HEK293 (cell line): ENCODE results near the gene SENP7.

ENCODE experiments used
- BCL11A ChIP-seq: fragments of 450-650 bp; formaldehyde crosslinking; IDR thresholded peaks from 2 replicates; pipeline ENCODE4 v1.5.1; 2016; ENCODE audit warnings: low read depth, missing biosample characterization, missing genetic modification characterization
- HOXC10 ChIP-seq: sonication (generic); formaldehyde crosslinking; IDR thresholded peaks from 2 replicates; pipeline ENCODE4 v1.8.1; 2023; ENCODE audit warnings: mild to moderate bottlenecking, missing genetic modification reagents
- KLF10 ChIP-seq: fragments of 450-650 bp; IDR thresholded peaks from 2 replicates; pipeline ENCODE4 v1.5.1; 2018; ENCODE audit warnings: missing biosample characterization, mild to moderate bottlenecking, missing genetic modification characterization
- MEIS1 ChIP-seq: sonication (generic); formaldehyde crosslinking; IDR thresholded peaks from 2 replicates; pipeline ENCODE4 v1.8.1; 2022; ENCODE audit warnings: missing genetic modification reagents, mild to moderate bottlenecking, borderline replicate concordance
- OVOL3 ChIP-seq: fragments of 450-650 bp; formaldehyde crosslinking; IDR thresholded peaks from 2 replicates; pipeline ENCODE4 v1.5.1; 2016; ENCODE audit warnings: missing biosample characterization, missing genetic modification characterization
- PRDM1 ChIP-seq: fragments of 450-650 bp; formaldehyde crosslinking; IDR thresholded peaks from 2 replicates; pipeline ENCODE4; 2016; ENCODE audit warnings: missing biosample characterization, missing genetic modification characterization
- PRDM10 ChIP-seq: fragments of 450-650 bp; formaldehyde crosslinking; IDR thresholded peaks from 2 replicates; pipeline ENCODE4 v1.5.1; 2016; ENCODE audit warnings: missing biosample characterization, missing genetic modification characterization
- REPIN1 ChIP-seq: fragments of 450-650 bp; formaldehyde crosslinking; IDR thresholded peaks from 2 replicates; pipeline ENCODE4 v1.5.1; 2017; ENCODE audit warnings: missing biosample characterization, missing genetic modification characterization, low read depth
- SCRT1 ChIP-seq: fragments of 450-650 bp; formaldehyde crosslinking; IDR thresholded peaks from 2 replicates; pipeline ENCODE4 v1.5.1; 2016; ENCODE audit warnings: missing biosample characterization, missing genetic modification characterization, borderline replicate concordance
- SCRT2 ChIP-seq: fragments of 450-650 bp; formaldehyde crosslinking; IDR thresholded peaks from 2 replicates; pipeline ENCODE4 v1.5.1; 2016; ENCODE audit warnings: missing biosample characterization, missing genetic modification characterization
- SP7 ChIP-seq: fragments of 450-650 bp; formaldehyde crosslinking; IDR thresholded peaks from 2 replicates; pipeline ENCODE4 v1.5.1; 2016; ENCODE audit warnings: missing biosample characterization, missing genetic modification characterization
- WT1 ChIP-seq: fragments of 450-650 bp; formaldehyde crosslinking; IDR thresholded peaks from 2 replicates; pipeline ENCODE4 v1.5.1; 2016; ENCODE audit warnings: missing biosample characterization, missing genetic modification characterization
- ZBTB20 ChIP-seq: fragments of 450-650 bp; formaldehyde crosslinking; IDR thresholded peaks from 2 replicates; pipeline ENCODE4 v1.5.1; 2016; ENCODE audit warnings: missing biosample characterization, missing genetic modification characterization
- ZBTB8A ChIP-seq: fragments of 450-650 bp; formaldehyde crosslinking; IDR thresholded peaks from 2 replicates; pipeline ENCODE4 v1.5.1; 2016; ENCODE audit warnings: missing biosample characterization, missing genetic modification characterization
- ZFP41 ChIP-seq: fragments of 450-650 bp; formaldehyde crosslinking; IDR thresholded peaks from 2 replicates; pipeline ENCODE4 v1.5.1; 2016; ENCODE audit warnings: missing biosample characterization, missing genetic modification characterization, borderline replicate concordance
- ZNF146 ChIP-seq: fragments of 450-650 bp; formaldehyde crosslinking; IDR thresholded peaks from 2 replicates; pipeline ENCODE4 v1.5.1; 2016; ENCODE audit warnings: missing biosample characterization, missing genetic modification characterization
- ZNF169 ChIP-seq: fragments of 450-650 bp; formaldehyde crosslinking; IDR thresholded peaks from 2 replicates; pipeline ENCODE4 v1.5.1; 2016; ENCODE audit warnings: missing biosample characterization, missing genetic modification characterization
- ZNF248 ChIP-seq: fragments of 450-650 bp; formaldehyde crosslinking; IDR thresholded peaks from 2 replicates; pipeline ENCODE4 v1.5.1; 2017; ENCODE audit warnings: missing biosample characterization, missing genetic modification characterization
- ZNF292 ChIP-seq: fragments of 450-650 bp; formaldehyde crosslinking; IDR thresholded peaks from 2 replicates; pipeline ENCODE4 v1.5.1; 2016; ENCODE audit warnings: low read depth, missing biosample characterization, missing genetic modification characterization, borderline replicate concordance
- ZNF341 ChIP-seq: fragments of 450-650 bp; formaldehyde crosslinking; IDR thresholded peaks from 2 replicates; pipeline ENCODE4; 2016; ENCODE audit warnings: low read depth, missing biosample characterization, missing genetic modification characterization
- ZNF501 ChIP-seq: fragments of 450-650 bp; formaldehyde crosslinking; IDR thresholded peaks from 2 replicates; pipeline ENCODE4 v1.5.1; 2016; ENCODE audit warnings: missing biosample characterization, missing genetic modification characterization
- ZNF544 ChIP-seq: fragments of 450-650 bp; formaldehyde crosslinking; IDR thresholded peaks from 2 replicates; pipeline ENCODE4 v1.5.0; 2017; ENCODE audit warnings: missing biosample characterization, missing genetic modification characterization
- ZNF549 ChIP-seq: fragments of 450-650 bp; IDR thresholded peaks from 2 replicates; pipeline ENCODE4 v1.5.1; 2018; ENCODE audit warnings: missing biosample characterization, missing genetic modification characterization, mild to moderate bottlenecking, inconsistent platforms, moderate library complexity
- ZNF558 ChIP-seq: fragments of 450-650 bp; formaldehyde crosslinking; IDR thresholded peaks from 2 replicates; pipeline ENCODE4 v1.5.1; 2016; ENCODE audit warnings: missing biosample characterization, missing genetic modification characterization
- ZNF596 ChIP-seq: fragments of 450-650 bp; IDR thresholded peaks from 2 replicates; pipeline ENCODE4 v1.5.0; 2018; ENCODE audit warnings: missing biosample characterization, mild to moderate bottlenecking, missing genetic modification characterization, moderate library complexity
- ZNF600 ChIP-seq: fragments of 450-650 bp; formaldehyde crosslinking; IDR thresholded peaks from 2 replicates; pipeline ENCODE4 v1.5.1; 2016; ENCODE audit warnings: missing biosample characterization, missing genetic modification characterization
- ZNF670 ChIP-seq: fragments of 450-650 bp; formaldehyde crosslinking; IDR thresholded peaks from 2 replicates; pipeline ENCODE4 v1.5.1; 2016; ENCODE audit warnings: missing biosample characterization, missing genetic modification characterization, low read depth
- ZNF747 ChIP-seq: fragments of 450-650 bp; formaldehyde crosslinking; IDR thresholded peaks from 2 replicates; pipeline ENCODE4 v1.5.1; 2016; ENCODE audit warnings: missing biosample characterization, missing genetic modification characterization
- ZNF76 ChIP-seq: fragments of 450-650 bp; formaldehyde crosslinking; IDR thresholded peaks from 2 replicates; pipeline ENCODE4; 2016; ENCODE audit warnings: low read depth, missing biosample characterization, missing genetic modification characterization, borderline replicate concordance
- ZNF785 ChIP-seq: fragments of 450-650 bp; formaldehyde crosslinking; IDR thresholded peaks from 2 replicates; pipeline ENCODE4 v1.5.1; 2016; ENCODE audit warnings: missing biosample characterization, missing genetic modification characterization
- TF ChIP-seq, protein P1 (sequence below): fragments of 450-650 bp; formaldehyde crosslinking; IDR thresholded peaks from 2 replicates; pipeline ENCODE4 v1.5.1; 2017; ENCODE audit warnings: missing biosample characterization, mild to moderate bottlenecking, missing genetic modification characterization, moderate library complexity
- TF ChIP-seq, protein P2 (sequence below): fragments of 450-650 bp; formaldehyde crosslinking; IDR thresholded peaks from 2 replicates; pipeline ENCODE4 v1.5.1; 2016; ENCODE audit warnings: missing biosample characterization, missing genetic modification characterization
- TF ChIP-seq, protein P3 (sequence below): fragments of 450-650 bp; formaldehyde crosslinking; IDR thresholded peaks from 2 replicates; pipeline ENCODE4 v1.5.1; 2017; ENCODE audit warnings: missing biosample characterization, missing genetic modification characterization

SENP7 gene

GRCh38 chr3:101512646-101513418 is at the start of gene SENP7 (continued):
- peak; percentile 96 for TF ChIP-seq PRDM10 (tag by site-specific recombination)
- no peak for TF ChIP-seq BCL11A (tag by site-specific recombination)
- TF ChIP-seq WT1 = 0 out of 2 replicates have a peak, but pooled peaks have one; percentile 42
- no peak for TF ChIP-seq ZNF169 (tag by site-specific recombination)
- no peak for TF ChIP-seq MEIS1
- no peak for TF ChIP-seq SCRT1 (tag by site-specific recombination)
- peak; percentile 40; the same call in 1 of the 2 replicates for TF ChIP-seq SP7 (tag by site-specific recombination)
- TF ChIP-seq ZNF544 (tag by site-specific recombination) = no peak
- TF ChIP-seq OVOL3 (tag by site-specific recombination) = no peak
- no peak for TF ChIP-seq ZNF76 (tag by site-specific recombination)
- TF ChIP-seq, protein P1, sequence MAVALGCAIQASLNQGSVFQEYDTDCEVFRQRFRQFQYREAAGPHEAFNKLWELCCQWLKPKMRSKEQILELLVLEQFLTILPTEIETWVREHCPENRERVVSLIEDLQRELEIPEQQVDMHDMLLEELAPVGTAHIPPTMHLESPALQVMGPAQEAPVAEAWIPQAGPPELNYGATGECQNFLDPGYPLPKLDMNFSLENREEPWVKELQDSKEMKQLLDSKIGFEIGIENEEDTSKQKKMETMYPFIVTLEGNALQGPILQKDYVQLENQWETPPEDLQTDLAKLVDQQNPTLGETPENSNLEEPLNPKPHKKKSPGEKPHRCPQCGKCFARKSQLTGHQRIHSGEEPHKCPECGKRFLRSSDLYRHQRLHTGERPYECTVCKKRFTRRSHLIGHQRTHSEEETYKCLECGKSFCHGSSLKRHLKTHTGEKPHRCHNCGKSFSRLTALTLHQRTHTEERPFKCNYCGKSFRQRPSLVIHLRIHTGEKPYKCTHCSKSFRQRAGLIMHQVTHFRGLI = no peak
- no peak for TF ChIP-seq REPIN1 (tag by site-specific recombination)
- peak; percentile 40; the same call in 1 of the 2 replicates for TF ChIP-seq ZNF600 (tag by site-specific recombination)
- TF ChIP-seq ZNF341 (tag by site-specific recombination) = peak; percentile 85
- no peak for TF ChIP-seq ZNF248 (tag by site-specific recombination)
- no peak for TF ChIP-seq ZNF747 (tag by site-specific recombination)
- TF ChIP-seq, protein P2, sequence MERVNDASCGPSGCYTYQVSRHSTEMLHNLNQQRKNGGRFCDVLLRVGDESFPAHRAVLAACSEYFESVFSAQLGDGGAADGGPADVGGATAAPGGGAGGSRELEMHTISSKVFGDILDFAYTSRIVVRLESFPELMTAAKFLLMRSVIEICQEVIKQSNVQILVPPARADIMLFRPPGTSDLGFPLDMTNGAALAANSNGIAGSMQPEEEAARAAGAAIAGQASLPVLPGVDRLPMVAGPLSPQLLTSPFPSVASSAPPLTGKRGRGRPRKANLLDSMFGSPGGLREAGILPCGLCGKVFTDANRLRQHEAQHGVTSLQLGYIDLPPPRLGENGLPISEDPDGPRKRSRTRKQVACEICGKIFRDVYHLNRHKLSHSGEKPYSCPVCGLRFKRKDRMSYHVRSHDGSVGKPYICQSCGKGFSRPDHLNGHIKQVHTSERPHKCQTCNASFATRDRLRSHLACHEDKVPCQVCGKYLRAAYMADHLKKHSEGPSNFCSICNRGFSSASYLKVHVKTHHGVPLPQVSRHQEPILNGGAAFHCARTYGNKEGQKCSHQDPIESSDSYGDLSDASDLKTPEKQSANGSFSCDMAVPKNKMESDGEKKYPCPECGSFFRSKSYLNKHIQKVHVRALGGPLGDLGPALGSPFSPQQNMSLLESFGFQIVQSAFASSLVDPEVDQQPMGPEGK (tag by site-specific recombination) = peak; percentile 85
- no peak for TF ChIP-seq ZNF596 (tag by site-specific recombination)
- 0 out of 2 replicates have a peak, but pooled peaks have one; percentile 28 for TF ChIP-seq ZBTB8A (tag by site-specific recombination)
- TF ChIP-seq HOXC10 = no peak
- TF ChIP-seq SCRT2 (tag by site-specific recombination) = no peak
- peak; percentile 91 for TF ChIP-seq PRDM1 (tag by site-specific recombination)
- no peak for TF ChIP-seq ZNF670 (tag by site-specific recombination)
- no peak for TF ChIP-seq ZNF146 (tag by site-specific recombination)
- no peak for TF ChIP-seq ZNF292
- TF ChIP-seq ZNF558 (tag by site-specific recombination) = no peak
- TF ChIP-seq KLF10 (tag by site-specific recombination) = no peak
- TF ChIP-seq ZNF549 (tag by site-specific recombination) = no peak
- no peak for TF ChIP-seq ZNF501
- TF ChIP-seq, protein P3, sequence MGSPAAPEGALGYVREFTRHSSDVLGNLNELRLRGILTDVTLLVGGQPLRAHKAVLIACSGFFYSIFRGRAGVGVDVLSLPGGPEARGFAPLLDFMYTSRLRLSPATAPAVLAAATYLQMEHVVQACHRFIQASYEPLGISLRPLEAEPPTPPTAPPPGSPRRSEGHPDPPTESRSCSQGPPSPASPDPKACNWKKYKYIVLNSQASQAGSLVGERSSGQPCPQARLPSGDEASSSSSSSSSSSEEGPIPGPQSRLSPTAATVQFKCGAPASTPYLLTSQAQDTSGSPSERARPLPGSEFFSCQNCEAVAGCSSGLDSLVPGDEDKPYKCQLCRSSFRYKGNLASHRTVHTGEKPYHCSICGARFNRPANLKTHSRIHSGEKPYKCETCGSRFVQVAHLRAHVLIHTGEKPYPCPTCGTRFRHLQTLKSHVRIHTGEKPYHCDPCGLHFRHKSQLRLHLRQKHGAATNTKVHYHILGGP (tag by site-specific recombination) = no peak
- TF ChIP-seq ZBTB20 (tag by site-specific recombination) = peak; percentile 73
- TF ChIP-seq ZFP41 (tag by site-specific recombination) = no peak
- no peak for TF ChIP-seq ZNF785 (tag by site-specific recombination)
